ENCODE measurements around the gene TRPV2.

TRPV2 gene

DNA sequence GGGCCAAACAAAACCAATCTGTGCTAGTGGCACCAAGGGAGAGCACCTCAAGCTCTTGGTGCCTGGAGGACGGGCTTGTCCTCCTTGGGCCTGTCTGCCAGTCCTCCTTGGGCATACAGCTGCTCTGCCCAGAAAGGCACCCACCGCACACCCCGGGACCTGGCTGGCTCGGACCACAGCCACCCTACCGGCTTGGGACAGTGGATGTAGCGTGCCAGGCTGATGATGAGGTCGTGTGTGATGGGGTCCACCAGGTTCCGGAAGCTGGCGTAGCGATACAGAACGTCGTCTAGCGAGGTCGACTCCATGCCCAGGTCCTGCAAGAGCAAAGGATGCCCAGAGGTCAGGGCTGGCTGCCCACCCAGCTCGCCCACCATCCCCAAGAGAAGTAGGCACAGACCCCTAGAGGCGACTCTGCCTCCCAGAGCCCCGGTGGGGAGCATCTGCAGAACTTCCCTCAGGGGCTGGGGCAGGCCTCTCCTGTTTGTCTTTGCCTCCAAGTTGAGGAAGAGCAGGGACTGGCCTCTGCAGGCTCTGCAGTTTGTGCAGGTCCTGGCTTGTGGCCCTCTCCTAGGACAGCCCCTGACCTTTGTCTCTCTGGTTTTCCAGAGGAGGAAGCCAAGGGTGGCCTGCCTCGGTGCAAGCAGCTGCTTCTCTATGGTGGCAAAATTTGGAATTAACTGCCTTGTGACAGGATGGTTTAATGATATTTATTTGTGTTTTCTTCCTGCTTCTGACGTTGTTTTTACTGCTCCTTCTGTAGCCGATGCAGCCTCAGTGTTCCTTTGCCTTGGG is 46.9 kb downstream of the TRPV2 start:
- Histone ChIP-seq H3K27ac (peak overlapping the region; percentile 79; the same call in 1 of the 2 replicates), H3K36me3 (peaks cover 22% of the 10 kb centered on the region), H3K9me3 (ENCODE audit: severe bottlenecking) (no peaks in the 10 kb centered on the region), H3K27me3 (ENCODE audit: insufficient read depth, low read depth, severe bottlenecking) (no peaks in the 10 kb centered on the region), H3K4me3 (ENCODE audit: low read depth, low read length) (no peak overlapping the region)
- no peak for TF ChIP-seq CTCF (IDR thresholded peaks at IDR 0.05; ENCODE audit: low read depth, low read length)
- no peak for DNase-seq

GRCh38 chr17:16463358-16464302 is 48.3 kb downstream of the TRPV2 start:
- peak; percentile 92 for DNase-seq

GRCh38 chr17:16464303-16465051 is 49.1 kb downstream of the TRPV2 start:
- Histone ChIP-seq H3K27ac (peak overlapping the region; percentile 79), H3K27me3 (ENCODE audit: insufficient read depth, low read depth, severe bottlenecking) (no peaks in the 10 kb centered on the region)

More at GRCh38 chr17:16463358-16464302, 48.3 kb downstream of the TRPV2 start:
- peaks cover 18% of the 10 kb centered on the region; the same call in 1 of the 2 replicates for H3K36me3 ChIP-seq
- peak; percentile 68 for TF ChIP-seq CTCF (IDR thresholded peaks at IDR 0.05; ENCODE audit: low read depth, low read length)
- no peaks in the 10 kb centered on the region for H3K27me3 ChIP-seq (ENCODE audit: insufficient read depth, low read depth, severe bottlenecking)
- no peak overlapping the region for H3K4me3 ChIP-seq (ENCODE audit: low read depth, low read length)
- H3K27ac ChIP-seq, result peak overlapping the region; percentile 79
- no peaks in the 10 kb centered on the region for H3K9me3 ChIP-seq (ENCODE audit: severe bottlenecking)

DNA sequence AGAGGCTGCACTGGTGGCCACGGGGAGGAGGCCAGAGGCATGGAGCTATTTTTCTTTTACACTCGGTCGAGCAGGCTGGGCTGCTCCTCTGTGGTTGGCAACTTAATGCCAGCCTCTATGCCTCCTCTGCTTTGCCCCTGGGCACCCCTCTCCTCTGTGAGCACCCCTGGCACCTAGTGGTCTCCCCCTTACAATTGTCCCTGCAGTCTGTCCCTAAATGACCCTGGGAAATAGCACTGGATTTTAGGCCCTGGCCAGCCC is 49.6 kb downstream of the TRPV2 start:
- no peaks in the 10 kb centered on the region for H3K27me3 ChIP-seq (ENCODE audit: insufficient read depth, low read depth, severe bottlenecking)
- no peak overlapping the region for H3K4me3 ChIP-seq (ENCODE audit: low read depth, low read length)
- peaks cover 15% of the 10 kb centered on the region; the same call in 1 of the 2 replicates for H3K36me3 ChIP-seq
- no peaks in the 10 kb centered on the region for H3K9me3 ChIP-seq (ENCODE audit: severe bottlenecking)
- no peak for TF ChIP-seq CTCF (IDR thresholded peaks at IDR 0.05; ENCODE audit: low read depth, low read length)
- DNase-seq, result no peak
- no peak overlapping the region for H3K27ac ChIP-seq

More at GRCh38 chr17:16464303-16465051, 49.1 kb downstream of the TRPV2 start:
- Histone ChIP-seq H3K36me3 (peaks cover 15% of the 10 kb centered on the region; the same call in 1 of the 2 replicates), H3K9me3 (ENCODE audit: severe bottlenecking) (no peaks in the 10 kb centered on the region), H3K4me3 (ENCODE audit: low read depth, low read length) (no peak overlapping the region)
- no peak for DNase-seq
- no peak for TF ChIP-seq CTCF (IDR thresholded peaks at IDR 0.05; ENCODE audit: low read depth, low read length)

DNA sequence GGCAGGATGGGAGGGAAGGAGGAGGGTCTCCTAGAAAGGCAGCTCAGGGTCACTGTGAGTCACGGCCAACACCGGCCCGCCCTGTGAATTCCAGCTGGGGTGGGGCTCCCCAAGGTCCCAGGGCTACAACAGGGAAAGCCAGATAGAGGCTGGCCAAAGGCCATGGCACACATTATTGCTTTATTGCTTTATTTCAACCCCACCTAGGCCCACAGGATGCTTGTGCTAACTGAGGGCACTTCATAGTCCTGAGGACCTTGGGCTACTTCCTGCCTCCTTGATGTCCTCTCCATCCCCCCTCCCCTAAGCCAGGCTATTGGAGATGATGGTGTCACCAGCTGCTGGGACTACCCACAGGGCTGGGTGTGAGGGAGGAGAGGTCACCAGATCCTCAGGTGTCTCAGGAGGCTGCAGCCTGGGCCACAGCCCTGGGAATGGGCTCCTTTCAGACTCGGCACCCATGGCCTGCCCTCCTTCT is 50.5 kb downstream of the TRPV2 start:
- Histone ChIP-seq H3K36me3 (peaks cover 15% of the 10 kb centered on the region; the same call in 1 of the 2 replicates), H3K27ac (no peak overlapping the region), H3K27me3 (ENCODE audit: insufficient read depth, low read depth, severe bottlenecking) (no peaks in the 10 kb centered on the region), H3K4me3 (ENCODE audit: low read depth, low read length) (no peak overlapping the region), H3K9me3 (ENCODE audit: severe bottlenecking) (no peaks in the 10 kb centered on the region)
- no peak for DNase-seq
- TF ChIP-seq CTCF (IDR thresholded peaks at IDR 0.05; ENCODE audit: low read depth, low read length), result no peak
